A549 (cell line): Measurements from ENCODE around the gene ADAMTSL3. TPM values are rescaled to one million over a fixed set of nuclear protein-coding genes. Genes with fewer than 3 reads are reported as not detected.

Source experiments
- ATAC-seq, 2 experiments: fragments of 200-7000 bp in 1 of 2; fragments of >200 bp in 1 of 2; cut with Nextera tagmentation in 1 of 2; cut with Tn5 transposase in 1 of 2; 3 replicates each; pipeline versions ENCODE4 v1.8.0 to v1.9.1; 2018 to 2020; ENCODE audit warnings: mild to moderate bottlenecking in 1 of 2, moderate library complexity in 1 of 2
- CTCF ChIA-PET: fragments of 300-600 bp; sonication (Branson Sonifier 250); formaldehyde crosslinking; extraction: SDS; loops from one replicate; lab custom pipeline; 2021; ENCODE audit warnings: antibody characterized with exemption, inconsistent platforms; lab: Yijun Ruan, JAX
- POLR2A ChIA-PET: fragments of 350-600 bp; formaldehyde crosslinking; extraction: SDS; loops from one replicate; lab custom pipeline; 2021; ENCODE audit warnings: antibody characterized with exemption, inconsistent platforms; lab: Yijun Ruan, JAX
- DNase-seq, 2 experiments: peaks; one replicate each; pipeline versions ENCODE4 v3.0.0 to v3.0.0-alpha.2; 2011 to 2016; ENCODE audit warnings: low read depth in 1 of 2, low spot score in 1 of 2
- FAIRE-seq: peaks from 2 replicates; lab custom pipeline; 2011; peaks lifted over from hg19 to GRCh38; lab: Jason Lieb, UNC
- H3K27ac ChIP-seq, 2 experiments: fragments of >200 bp; sonication (Bioruptor Twin); formaldehyde crosslinking; 3 replicates each; pipeline ENCODE4 v1.5.1; 2016 to 2017
- H3K4me1 ChIP-seq: fragments of >200 bp; sonication (Bioruptor Twin); formaldehyde crosslinking; 3 replicates; pipeline ENCODE4 v1.6.1; 2016
- H3K4me2 ChIP-seq: fragments of >200 bp; sonication (Bioruptor Twin); formaldehyde crosslinking; 3 replicates; pipeline ENCODE4 v1.6.1; 2016
- H3K4me3 ChIP-seq: fragments of >200 bp; sonication (Bioruptor Twin); formaldehyde crosslinking; 3 replicates; pipeline ENCODE4 v1.5.1; 2016
- H3K9me3 ChIP-seq: fragments of >200 bp; sonication (Bioruptor Twin); formaldehyde crosslinking; 3 replicates; pipeline ENCODE4 v1.6.1; 2016
- BHLHE40 ChIP-seq: IDR thresholded peaks from 2 replicates; pipeline ENCODE4 v1.6.1; 2012; ENCODE audit warnings: low read depth, low read length, inconsistent platforms
- CEBPB ChIP-seq, 2 experiments: fragments of >200 bp in 1 of 2; sonication (Bioruptor Twin) in 1 of 2; formaldehyde crosslinking in 1 of 2; IDR thresholded peaks; 2 replicates each; pipeline ENCODE4 v1.6.1; 2012 to 2016
- ESRRA ChIP-seq: fragments of 150-350 bp; IDR thresholded peaks from 2 replicates; pipeline ENCODE4 v1.6.1; 2014; ENCODE audit warnings: mild to moderate bottlenecking, low read length, borderline replicate concordance
- FOSL2 ChIP-seq, 2 experiments: fragments of 450-650 bp in 1 of 2; fragments of >200 bp in 1 of 2; sonication (Bioruptor Twin) in 1 of 2; formaldehyde crosslinking; IDR thresholded peaks; 2 replicates each; pipeline versions ENCODE4 v1.5.0 to v1.6.1; 2016 to 2020; ENCODE audit warnings: mild to moderate bottlenecking in 1 of 2, moderate library complexity in 1 of 2
- FOXS1 ChIP-seq: fragments of 250-450 bp; sonication (Bioruptor Pico); IDR thresholded peaks from 2 replicates; pipeline ENCODE4 v1.5.0; 2020; ENCODE audit warnings: mild to moderate bottlenecking, moderate library complexity
- GATA3 ChIP-seq: IDR thresholded peaks from 2 replicates; pipeline ENCODE4 v1.6.1; 2012; ENCODE audit warnings: borderline replicate concordance
- HES2 ChIP-seq: fragments of >200 bp; sonication (Bioruptor Twin); formaldehyde crosslinking; IDR thresholded peaks from 2 replicates; pipeline ENCODE4 v1.6.1; 2016
- HMGXB4 ChIP-seq: fragments of 250-450 bp; sonication (Bioruptor Pico); IDR thresholded peaks from 2 replicates; pipeline ENCODE4 v1.5.0; 2021; ENCODE audit warnings: mild to moderate bottlenecking, moderate library complexity, borderline replicate concordance
- HOXB13 ChIP-seq: fragments of 250-450 bp; sonication (Bioruptor Pico); IDR thresholded peaks from 2 replicates; pipeline ENCODE4 v1.5.0; 2020; ENCODE audit warnings: low read depth, mild to moderate bottlenecking, moderate library complexity
- HOXB5 ChIP-seq: fragments of 250-450 bp; sonication (Bioruptor Pico); IDR thresholded peaks from 2 replicates; pipeline ENCODE4 v1.5.0; 2020; ENCODE audit warnings: mild to moderate bottlenecking, moderate library complexity
- JUN ChIP-seq, 2 experiments: fragments of >200 bp; sonication (Bioruptor Twin); formaldehyde crosslinking; IDR thresholded peaks; 2 replicates in 1 of 2; 3 replicates in 1 of 2; pipeline ENCODE4 v1.6.1; 2016 to 2017
- JUNB ChIP-seq: fragments of >200 bp; sonication (Bioruptor Twin); formaldehyde crosslinking; IDR thresholded peaks from 2 replicates; pipeline ENCODE4 v1.6.1; 2016
- KDM1A ChIP-seq: fragments of 200-600 bp; sonication (generic); IDR thresholded peaks from 2 replicates; pipeline ENCODE4 v1.6.1; 2016; ENCODE audit warnings: low read depth, mild to moderate bottlenecking
- KDM5A ChIP-seq: fragments of 200-600 bp; sonication (generic); IDR thresholded peaks from 2 replicates; pipeline ENCODE4 v1.6.1; 2016; ENCODE audit warnings: antibody characterized with exemption, mild to moderate bottlenecking
- MAZ ChIP-seq: fragments of 150-350 bp; IDR thresholded peaks from 2 replicates; pipeline ENCODE4 v1.6.1; 2014; ENCODE audit warnings: antibody characterized with exemption, low read depth, low read length, borderline replicate concordance
- PBX3 ChIP-seq: IDR thresholded peaks from 2 replicates; pipeline ENCODE4 v1.6.1; 2012
- REST ChIP-seq: fragments of 200-600 bp; sonication (generic); IDR thresholded peaks from 2 replicates; pipeline ENCODE4 v1.6.1; 2016; ENCODE audit warnings: antibody characterized with exemption, mild to moderate bottlenecking, moderate library complexity
- RNF2 ChIP-seq: fragments of 200-600 bp; sonication (generic); IDR thresholded peaks from 2 replicates; pipeline ENCODE4 v1.6.1; 2016; ENCODE audit warnings: low read depth, mild to moderate bottlenecking, antibody characterized with exemption, moderate library complexity, borderline replicate concordance
- SREBF2 ChIP-seq: fragments of 450-650 bp; IDR thresholded peaks from 2 replicates; pipeline ENCODE4 v1.6.1; 2014; ENCODE audit warnings: mild to moderate bottlenecking, moderate library complexity
- TFCP2L1 ChIP-seq: fragments of 250-450 bp; sonication (Bioruptor Pico); IDR thresholded peaks from 2 replicates; pipeline ENCODE4 v1.5.0; 2021; ENCODE audit warnings: mild to moderate bottlenecking
- ZC3H11A ChIP-seq: fragments of 450-650 bp; IDR thresholded peaks from 2 replicates; pipeline ENCODE4 v1.6.1; 2014; ENCODE audit warnings: antibody characterized with exemption, mild to moderate bottlenecking
- polyA plus RNA-seq, 4 experiments: library from polyadenylated mRNA; depleted of rRNA in 3 of 4; stranded (reverse); fragments of >200 nt; fragmentation: RNase III in 1 of 4; extraction: RNeasy Plus Mini Kit Qiagen cat#74134 plus additional on column Dnase treatment in 1 of 4; gene quantifications; 2 replicates in 3 of 4; 3 replicates in 1 of 4; pipeline ENCODE4 v1.2.3, GENCODE V29; 2011 to 2017

ADAMTSL3 gene
- polyA plus RNA-seq, 2 of the 4 experiments (the other 2 are of a cell fraction): 0.22 to 0.25 TPM

GRCh38 chr15:83713242-83713641 lies 59.3 kb downstream of the ADAMTSL3 start (continued):
- no peak for TF ChIP-seq RNF2

GRCh38 chr15:83714939-83715628 lies 61.2 kb downstream of the ADAMTSL3 start:
- CTCF ChIA-PET: no interaction called here
- no peak overlapping the region for H3K27ac ChIP-seq
- no peak for ATAC-seq

More at GRCh38 chr15:83714939-83715628, 61.2 kb downstream of the ADAMTSL3 start:
- H3K4me3 ChIP-seq: no peak overlapping the region
- TF ChIP-seq MAZ (no peak), HMGXB4 (CRISPR knock-in tag) (no peak), SREBF2 (no peak), HOXB13 (CRISPR knock-in tag) (no peak), ZC3H11A (no peak), HES2 (no peak), HOXB5 (CRISPR knock-in tag) (no peak), FOSL2 (IDR thresholded peaks at IDR 0.05) (no peak), FOSL2 (CRISPR knock-in tag; IDR thresholded peaks at IDR 0.05) (no peak), REST (no peak), KDM5A (no peak), JUNB (no peak), JUN (IDR thresholded peaks at IDR 0.05) (no peak), TFCP2L1 (CRISPR knock-in tag) (no peak), GATA3 (no peak), KDM1A (no peak), PBX3 (no peak), CEBPB (IDR thresholded peaks at IDR 0.05) (no peak), ESRRA (no peak), FOXS1 (CRISPR knock-in tag) (no peak), BHLHE40 (no peak)
- H3K4me1 ChIP-seq: no peaks in the 10 kb centered on the region
- DNase-seq (no peak), FAIRE-seq (no peak)
- no peak overlapping the region for H3K4me2 ChIP-seq
- POLR2A ChIA-PET: no interaction called here
- H3K9me3 ChIP-seq: no peaks in the 10 kb centered on the region
